ENCODE results near the gene MED20.

DNA sequence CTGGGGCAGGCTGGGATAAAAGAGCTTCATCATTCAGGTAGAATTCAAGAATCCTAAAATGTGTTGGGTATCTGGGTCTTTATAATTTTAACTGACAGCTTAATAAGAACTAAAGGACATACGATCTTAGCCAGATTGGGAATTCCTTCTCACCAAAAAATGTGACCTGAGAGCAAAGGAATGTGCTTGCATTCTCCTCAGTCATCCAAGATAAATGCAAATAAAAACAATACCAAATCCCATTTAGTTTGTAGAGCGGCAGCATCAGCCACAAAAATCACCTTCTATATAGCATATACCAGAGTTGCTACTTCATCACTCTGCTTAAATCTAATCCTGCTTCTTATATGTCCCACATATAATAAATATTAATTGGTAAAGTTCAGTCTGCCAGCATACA lies 42.7 kb downstream of the MED20 start:
- TF ChIP-seq CTCF (conservative IDR thresholded peaks at IDR 0.05; ENCODE audit: low read depth, low read length) = no peak
- no peak for TF ChIP-seq EZH2 (IDR thresholded peaks at IDR 0.05; ENCODE audit: borderline replicate concordance, low read depth, low read length, poor library complexity, severe bottlenecking)

Data from A673 (cell line).